ENCODE data around the gene TBXAS1.

TBXAS1 gene

DNA sequence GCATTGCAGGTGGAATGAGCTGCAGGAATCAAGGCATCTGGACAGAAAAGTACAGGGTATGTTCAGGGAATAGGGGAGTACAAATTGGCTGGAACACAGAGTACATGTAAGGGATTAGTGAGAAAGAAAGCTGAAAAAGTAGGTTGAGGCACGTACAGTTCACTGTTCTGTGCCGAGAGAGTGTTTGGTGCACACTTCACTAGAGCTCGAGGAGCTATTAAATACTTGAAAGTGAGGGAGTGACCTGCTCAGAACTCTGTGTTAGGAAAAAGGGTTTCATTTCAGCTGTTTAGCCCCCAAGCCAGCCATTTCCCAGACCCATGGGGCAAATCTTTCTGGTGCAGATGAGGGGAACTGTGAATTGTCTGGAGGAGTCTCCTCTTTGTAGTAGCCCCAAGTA, 115.2 kb downstream of the TBXAS1 start:
- no peak for DNase-seq (ENCODE audit: low read depth in 3 of 3, low spot score in 1 of 3)

DNA sequence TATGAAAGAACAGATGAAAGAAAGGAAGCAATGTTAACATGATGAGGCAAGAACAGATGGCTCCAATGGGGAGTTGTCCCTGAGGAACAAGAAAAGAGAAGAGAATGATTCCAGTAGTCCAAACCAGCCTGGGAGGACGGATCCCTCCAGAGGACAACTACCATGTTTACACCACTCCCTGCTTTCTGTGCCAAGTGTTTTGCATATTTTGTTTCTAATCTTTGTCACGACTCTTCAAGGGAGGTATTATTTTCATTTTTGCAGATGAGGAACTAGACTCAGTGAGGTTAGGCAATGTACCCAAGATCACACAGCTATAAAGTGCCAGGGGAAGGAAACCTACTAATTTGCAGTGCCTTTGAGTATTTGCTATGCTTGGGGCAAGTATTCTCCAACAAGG, 117.5 kb downstream of the TBXAS1 start:
- no peak for DNase-seq (ENCODE audit: low read depth in 3 of 3, low spot score in 1 of 3)

GRCh38 chr7:139947021-139947420, 118.0 kb downstream of the TBXAS1 start:
- DNase-seq (ENCODE audit: low read depth in 3 of 3, low spot score in 1 of 3): no peak

DNA sequence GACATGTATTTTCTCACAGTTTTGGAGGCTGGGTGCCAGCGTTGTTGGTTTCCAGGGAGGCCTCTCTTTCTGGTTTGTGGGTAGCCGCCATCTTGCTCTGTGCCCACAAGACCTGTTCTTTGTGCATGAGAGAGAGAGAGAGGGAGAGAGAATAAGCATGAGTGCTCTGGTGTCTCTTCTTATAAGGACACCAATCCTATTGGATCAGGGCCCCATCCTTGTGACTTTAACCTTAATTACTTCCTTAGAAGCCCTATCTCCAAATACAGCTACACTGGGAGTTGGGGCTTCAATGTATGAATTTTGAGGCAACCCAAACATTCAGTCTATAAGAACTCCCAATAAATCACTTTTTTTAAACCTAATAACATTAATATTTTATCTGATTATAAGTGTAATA, 119.1 kb downstream of the TBXAS1 start:
- no peak for DNase-seq (ENCODE audit: low read depth in 3 of 3, low spot score in 1 of 3)

DNA sequence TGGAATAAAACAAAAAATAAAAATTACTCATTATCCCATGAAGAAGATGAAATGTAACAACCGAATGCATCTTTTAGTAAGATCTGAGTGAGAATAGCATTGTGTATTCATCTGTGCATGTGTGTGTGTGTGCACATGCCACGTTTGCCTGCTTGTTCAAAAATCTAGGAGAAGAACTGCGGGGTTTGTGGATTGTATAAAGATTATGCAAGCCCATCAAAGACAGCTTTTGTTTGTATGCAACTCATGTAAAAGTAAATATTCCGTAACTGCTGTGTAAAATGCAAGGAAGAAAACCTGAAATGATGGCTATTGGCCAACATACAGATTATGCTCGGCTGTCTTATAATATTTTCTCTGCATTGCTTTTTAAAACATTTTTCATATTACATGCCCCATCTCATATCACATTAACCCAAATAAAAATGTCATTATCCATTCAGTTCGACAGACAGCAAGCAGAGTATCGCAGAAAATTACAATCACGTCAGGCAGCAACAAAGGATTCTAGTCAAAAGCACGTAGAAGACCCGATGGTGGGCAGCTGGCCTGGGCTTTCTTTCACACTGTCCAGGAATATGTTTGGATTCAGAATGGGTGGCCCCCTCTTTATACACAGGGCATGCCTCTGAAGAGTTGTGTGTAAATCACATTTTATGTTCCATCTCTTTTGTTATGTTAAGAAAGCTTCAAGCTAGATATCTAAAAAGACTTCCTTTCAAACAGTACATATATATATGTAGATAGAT, 119.7 kb downstream of the TBXAS1 start:
- no peak for DNase-seq (ENCODE audit: low read depth in 3 of 3, low spot score in 1 of 3)

DNA sequence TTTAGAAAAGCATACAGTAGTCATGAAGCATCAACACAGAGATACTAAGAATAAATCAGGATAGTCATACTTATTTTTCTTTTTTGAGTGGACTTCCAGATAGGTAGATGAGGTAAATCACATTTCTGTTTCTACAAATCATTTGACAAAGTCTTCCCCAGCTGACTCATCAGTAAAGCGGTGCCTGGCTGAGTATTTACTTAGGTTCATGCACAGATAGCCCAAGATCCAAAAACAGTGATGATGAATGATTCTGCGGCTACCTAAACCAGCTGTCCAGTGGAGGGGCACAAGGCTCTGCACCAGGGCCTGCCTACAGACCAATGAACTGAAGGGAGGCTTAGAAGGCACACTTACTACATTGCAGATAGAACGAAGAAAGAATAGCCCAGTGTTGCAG, 120.6 kb downstream of the TBXAS1 start:
- DNase-seq (ENCODE audit: low read depth in 3 of 3, low spot score in 1 of 3): no peak

- DNase-seq (ENCODE audit: low read depth in 3 of 3, low spot score in 1 of 3): no peak
These were observed 121.9 kb downstream of the TBXAS1 start for GRCh38 chr7:139950881-139951525.

GRCh38 chr7:139953229-139953628, 124.2 kb downstream of the TBXAS1 start:
- DNase-seq (ENCODE audit: low read depth in 3 of 3, low spot score in 1 of 3): no peak

GRCh38 chr7:139955109-139955820, 126.2 kb downstream of the TBXAS1 start:
- DNase-seq (ENCODE audit: low read depth in 3 of 3, low spot score in 1 of 3): no peak

DNA sequence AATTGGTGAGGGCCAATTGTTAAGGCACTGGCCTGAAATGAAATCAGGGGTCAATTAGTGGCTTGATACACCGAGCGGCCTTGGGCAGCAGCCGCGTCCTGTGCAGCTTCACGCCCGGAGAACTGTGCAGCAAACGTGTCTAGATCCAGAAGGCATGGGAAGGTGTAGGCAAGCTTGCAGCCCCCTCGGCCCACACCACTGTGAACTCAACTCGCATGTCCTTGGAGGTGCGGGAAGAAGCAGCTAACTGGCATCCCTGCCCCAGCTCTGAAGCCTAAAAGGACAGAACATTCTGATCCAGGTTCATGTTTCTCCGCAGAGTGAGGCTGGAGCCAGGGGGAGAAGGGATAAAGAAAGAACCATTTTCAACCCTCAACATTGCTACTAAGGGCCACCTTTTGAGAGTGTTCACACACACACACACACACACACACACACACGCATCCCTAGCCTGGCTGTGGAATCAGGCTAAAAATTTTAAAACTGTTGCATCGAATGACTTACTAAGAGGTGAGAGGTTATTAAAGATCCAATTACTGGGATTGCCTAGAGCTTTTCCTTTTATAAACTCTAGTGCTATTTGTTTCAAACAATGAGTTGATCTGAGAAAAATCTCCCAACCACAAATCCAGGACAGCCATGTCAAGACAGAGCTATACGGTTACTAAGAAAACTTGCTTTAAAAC, 129.7 kb downstream of the TBXAS1 start:
- no peak for DNase-seq (ENCODE audit: low read depth in 3 of 3, low spot score in 1 of 3)

GRCh38 chr7:139959285-139959628, 130.2 kb downstream of the TBXAS1 start:
- no peak for DNase-seq (ENCODE audit: low read depth in 3 of 3, low spot score in 1 of 3)

- DNase-seq (ENCODE audit: low read depth in 3 of 3, low spot score in 1 of 3): no peak
These were observed 130.7 kb downstream of the TBXAS1 start for GRCh38 chr7:139959718-139960117.

GRCh38 chr7:139960157-139960556, 131.1 kb downstream of the TBXAS1 start:
- no peak for DNase-seq (ENCODE audit: low read depth in 3 of 3, low spot score in 1 of 3)

GRCh38 chr7:139965942-139966628, 137.0 kb downstream of the TBXAS1 start:
- no peak for DNase-seq (ENCODE audit: low read depth in 3 of 3, low spot score in 1 of 3)

GRCh38 chr7:139966949-139967348, 137.9 kb downstream of the TBXAS1 start:
- DNase-seq (ENCODE audit: low read depth in 3 of 3, low spot score in 1 of 3): no peak

- DNase-seq (ENCODE audit: low read depth in 3 of 3, low spot score in 1 of 3): no peak
These were observed 139.9 kb downstream of the TBXAS1 start for GRCh38 chr7:139968931-139969330.

- DNase-seq (ENCODE audit: low read depth in 3 of 3, low spot score in 1 of 3): no peak
These were observed 143.0 kb downstream of the TBXAS1 start for GRCh38 chr7:139972029-139972428.

GRCh38 chr7:139973101-139974050, 144.3 kb downstream of the TBXAS1 start:
- DNase-seq (ENCODE audit: low read depth in 3 of 3, low spot score in 1 of 3): no peak

GRCh38 chr7:139974179-139974811, 145.2 kb downstream of the TBXAS1 start:
- no peak for DNase-seq (ENCODE audit: low read depth in 3 of 3, low spot score in 1 of 3)
